Testis (tissue), 2 donors: ENCODE data around the gene KLRF1.

Source experiments
- POLR2A ChIP-seq: fragments of 450-650 bp; IDR thresholded peaks from one replicate; pipeline ENCODE4 v1.6.1; 2017; ENCODE audit warnings: antibody characterized with exemption, mild to moderate bottlenecking, moderate library complexity
- TF ChIP-seq, protein P1 (sequence below), 3 experiments: fragments of 450-650 bp in 2 of 3; fragments of 200-600 bp in 1 of 3; sonication (generic) in 1 of 3; IDR thresholded peaks; one replicate each; pipeline ENCODE4 v1.5.1; 2016 to 2019; ENCODE audit warnings: antibody characterized with exemption in 3 of 3, mild to moderate bottlenecking in 2 of 3, moderate library complexity in 1 of 3

DNA sequence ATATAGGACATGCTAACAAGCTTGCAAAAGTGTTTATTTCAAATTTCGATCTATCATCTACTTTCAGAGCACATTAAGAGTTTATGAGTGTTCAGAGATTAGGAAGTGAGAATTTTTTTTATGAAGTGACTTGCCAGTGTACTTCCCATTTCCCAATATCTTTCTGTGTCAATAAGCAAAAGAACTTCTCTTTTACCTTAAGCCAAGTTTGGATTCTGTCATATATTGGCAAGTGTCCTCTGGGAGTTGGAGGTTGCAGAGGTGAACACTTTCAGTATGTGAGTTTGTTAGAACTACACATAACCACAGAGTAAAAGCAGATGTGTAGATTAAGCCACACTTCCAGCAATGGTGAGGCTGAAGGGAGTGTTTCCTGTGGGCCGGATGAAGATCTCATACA lies 16.6 kb upstream of the KLRF1 start:
- no peak for TF ChIP-seq POLR2A
- TF ChIP-seq, protein P1, sequence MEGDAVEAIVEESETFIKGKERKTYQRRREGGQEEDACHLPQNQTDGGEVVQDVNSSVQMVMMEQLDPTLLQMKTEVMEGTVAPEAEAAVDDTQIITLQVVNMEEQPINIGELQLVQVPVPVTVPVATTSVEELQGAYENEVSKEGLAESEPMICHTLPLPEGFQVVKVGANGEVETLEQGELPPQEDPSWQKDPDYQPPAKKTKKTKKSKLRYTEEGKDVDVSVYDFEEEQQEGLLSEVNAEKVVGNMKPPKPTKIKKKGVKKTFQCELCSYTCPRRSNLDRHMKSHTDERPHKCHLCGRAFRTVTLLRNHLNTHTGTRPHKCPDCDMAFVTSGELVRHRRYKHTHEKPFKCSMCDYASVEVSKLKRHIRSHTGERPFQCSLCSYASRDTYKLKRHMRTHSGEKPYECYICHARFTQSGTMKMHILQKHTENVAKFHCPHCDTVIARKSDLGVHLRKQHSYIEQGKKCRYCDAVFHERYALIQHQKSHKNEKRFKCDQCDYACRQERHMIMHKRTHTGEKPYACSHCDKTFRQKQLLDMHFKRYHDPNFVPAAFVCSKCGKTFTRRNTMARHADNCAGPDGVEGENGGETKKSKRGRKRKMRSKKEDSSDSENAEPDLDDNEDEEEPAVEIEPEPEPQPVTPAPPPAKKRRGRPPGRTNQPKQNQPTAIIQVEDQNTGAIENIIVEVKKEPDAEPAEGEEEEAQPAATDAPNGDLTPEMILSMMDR (IDR thresholded peaks at IDR 0.05) = no peak
